GM19328 (cell line): ENCODE measurements around the gene GJA4.
"Not testable (repeated sequence)": the region's sequence is repeated elsewhere in the genome, so short reads cannot be mapped to it uniquely, and the experiment has no call there.

Experiments
- ATAC-seq: cut with Tn5 transposase; IDR thresholded peaks from one replicate; pipeline ENCODE4 v1.9.1; 2021; ENCODE audit warnings: mild to moderate bottlenecking, moderate library complexity; ENCODE audit not compliant: unreplicated experiment

GJA4 gene

DNA sequence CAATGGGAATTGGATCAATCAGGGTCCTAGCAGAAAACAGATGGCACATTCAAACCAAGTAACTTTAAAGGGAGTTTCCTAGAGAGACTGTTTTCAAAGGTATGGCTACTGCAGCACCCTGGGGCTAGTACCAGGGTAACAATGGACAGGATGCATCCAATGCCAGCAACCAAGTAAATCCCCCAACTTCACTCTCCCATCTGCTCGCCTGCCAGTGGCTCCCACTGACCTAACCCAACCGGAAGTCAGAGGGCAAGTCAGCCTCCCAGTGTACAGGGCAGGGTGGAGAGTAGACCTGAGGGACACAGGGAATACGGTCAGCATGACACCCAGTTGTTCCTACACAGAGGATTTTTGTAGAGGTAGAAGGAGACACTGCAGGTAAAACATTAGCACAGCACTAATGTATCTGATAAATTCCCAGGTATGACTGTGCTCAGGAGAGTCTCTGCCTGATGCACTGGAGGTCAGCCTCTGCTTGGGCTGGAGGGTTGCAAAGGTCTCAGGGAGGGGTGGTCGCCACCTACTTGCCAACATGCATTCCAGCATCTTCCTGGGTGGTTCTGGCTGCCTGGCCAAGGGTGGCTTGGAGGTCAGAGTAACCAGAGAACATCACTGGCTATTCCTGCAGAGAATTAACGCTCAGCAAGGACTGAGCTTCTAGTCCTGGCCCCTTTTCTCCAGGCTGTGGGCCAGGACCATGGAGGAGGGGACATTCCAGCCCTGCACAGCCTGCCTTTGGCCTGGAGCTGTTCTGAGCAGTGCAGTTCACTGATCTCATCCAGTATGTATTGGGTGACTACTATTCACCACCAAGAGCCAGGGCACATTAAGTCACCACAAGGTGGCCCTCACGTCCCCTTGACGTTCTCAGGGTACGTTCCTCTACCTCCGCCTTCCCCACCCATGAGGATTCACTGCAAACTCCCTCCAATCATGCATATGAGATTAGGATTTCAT, 5.1 kb upstream of the GJA4 start:
- ATAC-seq: no peak

DNA sequence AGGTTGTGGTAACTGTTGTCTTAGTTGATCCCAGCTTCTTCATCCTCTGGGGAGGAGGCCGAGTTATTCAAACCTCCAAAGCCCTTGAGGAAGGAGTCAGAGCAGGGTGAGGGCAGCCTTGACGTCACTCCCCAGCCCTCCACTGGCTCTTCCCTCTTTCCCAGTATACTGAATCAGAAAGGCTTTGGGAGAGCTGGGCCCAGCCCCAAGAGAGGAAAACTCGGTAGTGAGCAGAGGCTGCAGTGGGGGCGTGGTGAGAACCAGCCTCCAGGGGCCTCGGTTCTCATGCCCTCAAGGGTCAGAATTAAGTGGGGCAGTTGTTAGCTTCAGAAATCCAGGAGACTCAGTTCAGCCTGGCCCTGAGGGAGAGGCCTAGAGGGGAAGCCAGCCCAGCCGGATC, 1.8 kb upstream of the GJA4 start:
- ATAC-seq: no peak

DNA sequence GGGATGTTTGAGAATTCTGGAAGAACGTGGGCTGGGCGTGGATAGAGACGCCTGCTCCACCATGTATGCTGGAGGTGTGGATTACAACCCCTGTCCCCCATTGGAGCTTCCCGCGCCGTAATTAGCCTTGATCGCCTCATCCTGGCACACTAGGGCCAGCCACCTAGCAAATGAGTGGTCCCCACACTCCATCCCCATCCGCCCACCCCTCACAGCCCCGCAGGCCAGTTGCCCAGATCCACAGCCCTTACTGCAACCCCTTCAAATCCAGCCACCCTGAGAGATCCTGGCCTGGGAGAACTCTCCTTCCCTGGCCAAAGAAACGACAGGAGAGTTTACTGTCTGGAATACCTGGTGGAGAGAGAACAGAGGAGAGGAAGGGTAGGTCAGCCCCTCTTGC, 375 bp upstream of the GJA4 start:
- ATAC-seq: no peak

DNA sequence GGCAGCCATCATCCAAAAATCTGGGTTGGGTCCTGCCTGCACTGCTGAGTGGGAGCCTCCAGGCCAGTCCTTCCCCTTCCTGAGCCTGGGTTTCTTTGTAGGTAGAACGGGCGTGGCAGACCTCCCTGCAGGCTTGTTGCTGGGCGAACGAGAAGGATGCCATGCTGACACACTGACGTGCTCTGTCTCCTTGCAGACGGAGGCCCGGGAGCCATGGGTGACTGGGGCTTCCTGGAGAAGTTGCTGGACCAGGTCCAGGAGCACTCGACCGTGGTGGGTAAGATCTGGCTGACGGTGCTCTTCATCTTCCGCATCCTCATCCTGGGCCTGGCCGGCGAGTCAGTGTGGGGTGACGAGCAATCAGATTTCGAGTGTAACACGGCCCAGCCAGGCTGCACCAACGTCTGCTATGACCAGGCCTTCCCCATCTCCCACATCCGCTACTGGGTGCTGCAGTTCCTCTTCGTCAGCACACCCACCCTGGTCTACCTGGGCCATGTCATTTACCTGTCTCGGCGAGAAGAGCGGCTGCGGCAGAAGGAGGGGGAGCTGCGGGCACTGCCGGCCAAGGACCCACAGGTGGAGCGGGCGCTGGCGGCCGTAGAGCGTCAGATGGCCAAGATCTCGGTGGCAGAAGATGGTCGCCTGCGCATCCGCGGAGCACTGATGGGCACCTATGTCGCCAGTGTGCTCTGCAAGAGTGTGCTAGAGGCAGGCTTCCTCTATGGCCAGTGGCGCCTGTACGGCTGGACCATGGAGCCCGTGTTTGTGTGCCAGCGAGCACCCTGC, 1.4 kb downstream of the GJA4 start:
- ATAC-seq: no peak

DNA sequence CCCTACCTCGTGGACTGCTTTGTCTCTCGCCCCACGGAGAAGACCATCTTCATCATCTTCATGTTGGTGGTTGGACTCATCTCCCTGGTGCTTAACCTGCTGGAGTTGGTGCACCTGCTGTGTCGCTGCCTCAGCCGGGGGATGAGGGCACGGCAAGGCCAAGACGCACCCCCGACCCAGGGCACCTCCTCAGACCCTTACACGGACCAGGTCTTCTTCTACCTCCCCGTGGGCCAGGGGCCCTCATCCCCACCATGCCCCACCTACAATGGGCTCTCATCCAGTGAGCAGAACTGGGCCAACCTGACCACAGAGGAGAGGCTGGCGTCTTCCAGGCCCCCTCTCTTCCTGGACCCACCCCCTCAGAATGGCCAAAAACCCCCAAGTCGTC, 2.0 kb downstream of the GJA4 start:
- ATAC-seq: no peak

DNA sequence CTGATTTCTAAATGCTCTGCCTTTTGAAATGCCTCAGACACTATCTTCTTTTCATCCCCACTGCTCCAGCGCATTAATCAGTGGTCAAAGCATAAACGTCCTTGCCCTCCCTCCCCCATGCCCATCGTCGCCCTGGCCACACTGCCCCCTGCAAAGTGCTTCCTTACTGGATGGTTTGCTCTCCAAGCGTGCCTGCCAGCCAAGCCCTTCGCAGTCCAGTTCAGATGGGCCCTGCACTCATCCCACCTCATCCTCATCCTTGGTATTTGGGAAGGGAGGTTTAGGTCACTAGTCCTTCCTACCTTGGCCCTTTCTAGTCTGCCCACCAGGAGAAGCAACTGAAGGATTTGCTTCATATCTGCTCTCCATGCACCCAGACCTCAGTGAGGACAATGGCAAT, 3.1 kb downstream of the GJA4 start:
- no peak for ATAC-seq

DNA sequence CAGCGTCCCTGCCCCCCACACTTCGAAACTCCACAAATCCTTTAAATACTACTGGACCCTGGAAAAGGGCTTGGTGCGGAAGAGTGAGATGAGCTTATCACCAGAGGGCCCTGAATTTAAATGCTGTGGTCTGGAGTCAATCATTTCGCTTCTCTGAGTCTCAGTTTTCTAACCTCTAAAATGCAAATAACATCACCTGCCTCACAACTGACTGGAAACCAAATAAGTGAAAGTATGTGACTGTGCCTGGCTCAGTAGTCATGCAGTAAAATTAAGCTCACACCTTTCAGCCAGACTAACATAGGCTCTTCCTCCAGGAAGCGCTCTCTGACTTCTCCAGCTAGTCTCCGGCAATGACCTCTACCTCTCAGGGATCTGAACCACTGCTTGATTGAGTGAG, 4.2 kb downstream of the GJA4 start:
- ATAC-seq: no peak

DNA sequence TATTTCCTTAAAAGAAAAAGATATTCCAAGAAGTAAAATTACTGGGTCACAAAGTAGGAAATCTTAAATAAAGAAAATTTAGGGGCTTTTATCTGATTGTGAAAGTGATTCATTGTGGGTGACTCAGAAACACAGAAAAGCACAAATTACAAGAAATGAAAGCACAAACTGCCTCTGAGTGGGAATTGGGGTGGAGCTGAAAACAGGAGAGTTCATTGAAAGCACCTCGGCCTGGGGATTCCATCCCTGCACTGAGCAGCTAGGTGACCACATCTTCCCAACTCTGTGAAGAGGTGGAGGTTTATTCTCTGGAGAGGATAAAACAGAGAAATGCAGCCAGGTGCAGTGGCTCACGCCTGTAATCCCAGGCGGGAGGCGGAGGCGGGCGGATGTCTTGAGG, 7.4 kb downstream of the GJA4 start:
- ATAC-seq: no peak

DNA sequence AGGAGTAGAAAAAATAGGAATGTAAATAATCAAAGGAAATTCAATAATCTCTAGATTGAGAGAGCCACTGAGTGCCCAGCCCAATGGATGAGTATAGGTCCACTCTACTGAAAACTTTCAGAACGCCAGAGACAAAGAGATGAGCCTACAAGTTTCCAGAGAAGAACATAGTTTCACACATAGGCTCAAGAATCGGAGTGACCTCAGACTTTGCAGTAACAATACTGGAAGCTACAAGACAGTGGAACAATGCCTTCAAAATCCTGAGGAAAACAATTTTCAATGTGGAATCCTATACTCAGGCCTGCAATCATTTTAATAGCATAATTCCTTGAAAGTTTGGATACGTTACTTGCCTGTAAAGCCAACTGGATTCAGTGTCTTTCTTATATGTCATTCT, 11.0 kb downstream of the GJA4 start:
- ATAC-seq: no peak

DNA sequence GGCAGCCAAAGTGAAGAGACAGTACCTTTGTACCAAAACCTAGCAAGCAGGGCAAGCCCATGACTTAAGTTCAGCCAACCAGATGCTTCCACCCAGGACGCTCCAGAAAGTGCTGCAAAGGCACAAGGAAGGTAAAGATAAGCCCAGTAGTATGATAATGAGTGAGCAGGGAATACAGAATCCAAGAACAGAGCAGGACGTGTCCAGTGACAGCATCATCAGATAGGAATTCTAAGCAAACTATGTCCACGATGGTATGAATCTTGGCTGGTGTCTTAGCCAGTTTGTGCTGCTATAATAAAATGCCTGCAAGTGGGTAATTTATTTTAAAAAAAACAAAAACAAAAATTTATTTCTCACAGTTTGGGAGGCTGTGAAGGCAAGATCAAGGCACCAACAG, 13.6 kb downstream of the GJA4 start:
- no peak for ATAC-seq

DNA sequence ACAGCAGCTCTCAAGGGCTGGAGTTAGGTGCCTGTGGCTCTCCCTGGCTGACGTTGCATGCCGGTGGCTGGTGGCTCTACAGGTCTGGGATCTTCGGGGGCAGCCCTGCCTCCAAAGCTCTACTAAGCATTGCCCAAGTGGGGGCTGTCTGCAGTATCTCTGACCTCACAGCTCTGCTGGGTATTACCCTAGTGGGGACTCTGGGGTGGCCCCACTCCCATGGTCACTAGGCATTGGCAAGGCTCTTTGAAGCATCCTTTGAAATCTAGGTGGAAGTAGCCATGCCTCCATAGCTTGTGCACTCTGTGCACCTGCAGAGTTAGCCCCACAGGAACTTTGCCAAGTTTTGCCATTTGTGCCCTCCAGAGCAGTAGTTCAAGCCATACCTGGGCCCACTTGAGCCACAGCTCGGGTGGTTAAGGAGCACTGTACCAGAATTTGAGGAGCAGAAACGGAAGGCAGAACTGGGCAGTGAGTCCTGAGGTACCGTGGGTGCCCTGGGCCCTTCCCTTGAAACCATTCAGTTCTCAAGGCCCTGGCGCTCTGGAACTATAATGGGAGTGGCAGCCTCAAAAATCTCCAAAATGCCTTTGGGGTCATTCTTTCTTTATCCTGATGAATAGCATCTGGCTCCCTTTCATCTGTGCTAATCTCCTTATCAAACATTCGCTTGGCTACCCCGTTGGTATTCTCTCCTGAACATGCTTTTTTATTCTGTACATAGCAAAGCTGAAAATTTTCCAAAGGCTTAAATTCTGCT, 15.4 kb downstream of the GJA4 start:
- no peak for ATAC-seq

DNA sequence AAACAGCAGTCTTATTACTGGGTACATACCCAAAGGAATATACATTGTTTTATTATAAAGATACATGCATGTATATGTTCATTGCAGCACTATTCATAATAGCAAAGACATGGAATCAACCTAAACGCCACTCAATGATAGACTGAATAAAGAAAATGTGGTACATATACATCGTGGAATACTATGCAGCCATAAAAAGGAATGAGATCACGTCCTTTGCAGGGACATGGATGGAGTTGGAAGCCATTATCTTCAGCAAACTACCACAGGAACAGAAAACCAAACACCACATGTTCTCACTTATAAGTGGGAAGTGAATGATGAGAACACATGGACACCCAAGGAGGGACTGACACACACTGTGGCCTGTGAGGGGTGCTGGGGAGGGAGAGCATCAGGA, 18.0 kb downstream of the GJA4 start:
- ATAC-seq: not testable (repeated sequence)

DNA sequence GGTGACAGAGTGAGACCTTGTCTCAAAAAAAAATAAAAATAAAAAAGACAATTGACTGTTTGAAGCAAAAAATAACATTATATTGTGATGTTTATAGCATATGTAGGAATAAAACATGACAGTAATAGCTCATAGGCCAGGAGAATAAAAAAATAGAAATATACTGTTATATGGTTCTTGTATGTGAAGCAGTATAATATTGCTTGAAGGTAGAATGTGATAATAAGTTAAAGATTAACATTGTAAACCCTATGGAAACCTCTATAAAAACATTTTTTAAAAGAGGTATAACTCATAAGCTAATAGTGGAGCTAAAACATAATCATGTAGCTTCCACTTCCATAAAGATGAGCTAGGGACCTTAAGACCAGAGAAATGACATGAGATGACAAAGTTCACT, 23.5 kb downstream of the GJA4 start:
- no peak for ATAC-seq

DNA sequence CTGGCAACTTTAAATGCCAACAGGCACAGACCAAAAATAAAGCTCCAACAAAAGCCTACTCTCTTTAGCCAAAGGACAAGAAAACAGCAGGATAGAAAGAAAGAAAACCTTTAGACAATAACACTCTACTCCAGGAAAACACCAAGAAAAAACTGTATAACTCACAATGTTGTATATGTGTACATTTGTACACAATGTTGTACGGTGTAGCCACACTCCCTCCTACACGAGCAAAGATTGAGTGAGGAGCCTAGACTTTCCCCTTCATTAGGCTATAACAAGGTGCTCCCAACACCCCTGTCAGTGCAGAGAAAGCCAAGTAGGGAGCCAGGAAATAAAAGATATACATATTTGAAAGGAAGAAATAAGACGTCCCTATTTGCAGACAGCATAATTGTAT, 24.0 kb downstream of the GJA4 start:
- ATAC-seq: no peak

DNA sequence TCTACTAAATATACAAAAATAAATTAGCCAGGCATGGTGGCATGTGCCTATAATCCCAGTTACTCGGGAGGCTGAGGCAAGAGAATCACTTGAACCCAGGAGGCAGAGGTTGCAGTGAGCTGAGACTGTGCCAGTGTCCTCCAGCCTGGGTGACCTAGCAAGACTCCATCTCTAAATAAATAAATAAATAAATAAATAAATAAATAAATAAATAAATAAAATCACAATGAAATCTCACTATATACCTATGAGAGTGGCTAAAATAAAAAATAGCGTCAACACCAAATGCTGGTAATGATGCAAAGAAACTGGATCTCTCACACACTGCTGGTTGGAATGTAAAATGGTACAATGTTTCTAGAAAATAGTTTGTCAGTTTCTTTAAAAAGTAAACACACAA, 26.1 kb downstream of the GJA4 start:
- not testable (repeated sequence) for ATAC-seq

DNA sequence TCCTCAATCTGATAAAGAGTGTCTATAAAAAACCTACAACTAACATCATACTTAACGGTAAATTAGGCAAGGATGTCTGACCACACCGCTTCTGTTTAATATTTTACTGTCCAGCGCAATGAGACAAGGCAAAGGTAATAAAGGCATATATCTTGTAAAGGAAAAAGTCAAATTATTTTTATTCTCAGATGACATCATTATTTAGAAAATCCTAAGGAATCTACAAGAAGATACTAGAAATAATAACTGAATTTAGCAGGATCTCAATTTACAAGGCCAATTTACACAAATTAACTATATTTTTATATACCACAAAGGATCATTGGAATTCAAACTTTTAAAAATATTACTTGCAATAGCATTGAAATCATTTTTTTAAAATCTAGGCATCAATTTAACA, 29.4 kb downstream of the GJA4 start:
- ATAC-seq: no peak

DNA sequence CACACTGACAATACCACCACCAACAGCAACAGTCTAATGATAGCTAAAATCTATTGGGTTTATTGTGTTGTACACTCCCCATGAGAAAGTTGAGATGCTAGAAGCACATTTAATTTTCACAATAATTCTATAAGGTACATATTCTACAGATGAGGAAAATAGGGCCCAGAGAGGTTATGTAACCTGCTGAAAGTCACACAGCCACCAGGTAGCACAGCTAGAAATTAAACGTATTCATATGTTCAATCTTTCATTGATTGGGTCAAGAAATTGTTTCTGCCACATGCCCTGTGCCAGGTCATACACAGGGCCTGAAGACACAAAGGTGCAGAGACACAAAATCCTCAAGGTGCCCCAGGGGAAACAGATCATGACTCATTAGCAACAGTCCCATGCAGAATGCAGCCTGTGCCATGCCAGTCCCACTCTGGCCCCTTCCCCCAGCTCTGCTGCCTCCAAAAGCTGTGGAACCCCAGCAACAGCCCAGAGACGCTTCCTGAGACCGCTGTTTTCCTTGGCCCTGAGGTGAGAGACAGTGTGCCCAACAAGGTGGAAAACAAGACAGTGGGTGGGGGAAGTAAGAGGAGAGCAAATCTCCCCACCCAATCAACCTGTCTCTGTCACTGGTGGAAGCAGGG, 32.1 kb downstream of the GJA4 start:
- ATAC-seq: no peak

DNA sequence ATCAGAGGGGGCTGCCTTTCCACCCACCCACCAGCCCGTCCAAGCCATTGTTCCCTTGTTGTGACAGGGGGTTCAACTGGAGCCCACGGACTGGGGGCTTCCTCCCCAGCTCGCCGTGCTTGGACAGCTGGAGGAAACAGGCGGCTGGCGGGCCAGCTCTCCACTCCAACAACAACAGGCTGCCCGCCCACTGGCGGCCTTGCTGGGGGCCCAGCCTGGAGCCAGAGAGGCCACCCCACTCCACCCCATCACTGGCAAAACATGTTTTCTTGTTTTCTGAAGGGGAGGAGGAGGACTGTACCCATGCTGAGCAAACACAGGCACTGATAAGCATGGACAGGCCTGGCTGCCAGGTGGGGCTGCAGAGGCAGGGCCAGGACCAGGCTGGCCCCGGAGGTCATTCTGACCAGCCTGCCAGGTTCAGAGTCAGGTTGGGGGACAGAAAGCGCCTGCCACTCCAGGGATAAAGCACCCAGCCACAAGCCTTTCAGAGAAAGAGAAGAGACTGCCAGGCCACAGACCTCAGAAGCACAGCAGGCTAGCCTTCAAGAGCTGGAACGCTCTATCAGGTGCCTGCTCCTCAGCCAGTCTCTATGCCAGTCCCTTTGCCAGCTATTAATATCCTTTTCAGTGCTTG, 32.8 kb downstream of the GJA4 start:
- no peak for ATAC-seq

DNA sequence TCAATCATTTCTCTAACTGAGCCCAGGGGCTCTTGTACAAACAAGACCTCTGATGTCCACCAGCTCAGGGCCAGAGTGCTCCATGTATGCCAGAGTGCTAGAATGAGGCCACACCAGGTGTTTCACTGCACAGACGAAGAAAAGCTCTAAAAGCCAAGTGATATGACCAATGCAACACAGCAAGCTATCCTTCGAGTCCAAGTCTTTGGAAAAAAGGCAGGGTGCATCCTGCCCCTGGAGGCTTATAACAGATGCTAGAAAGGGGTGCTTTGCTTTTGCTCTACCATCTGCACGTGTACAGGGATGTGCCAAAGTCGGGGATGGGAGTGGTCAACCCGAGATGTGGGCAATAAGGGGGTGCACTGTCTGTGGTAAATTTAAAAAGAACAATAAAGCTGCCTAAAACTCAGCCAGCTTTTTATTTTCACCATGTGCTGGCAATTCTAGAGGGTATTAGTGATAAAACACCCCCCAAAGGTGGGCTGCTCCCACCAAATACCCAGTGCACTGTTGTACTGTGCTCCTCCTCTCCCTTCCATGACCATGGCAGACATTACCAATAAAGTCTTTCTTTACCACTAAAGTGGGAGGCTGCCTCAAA, 34.6 kb downstream of the GJA4 start:
- no peak for ATAC-seq

DNA sequence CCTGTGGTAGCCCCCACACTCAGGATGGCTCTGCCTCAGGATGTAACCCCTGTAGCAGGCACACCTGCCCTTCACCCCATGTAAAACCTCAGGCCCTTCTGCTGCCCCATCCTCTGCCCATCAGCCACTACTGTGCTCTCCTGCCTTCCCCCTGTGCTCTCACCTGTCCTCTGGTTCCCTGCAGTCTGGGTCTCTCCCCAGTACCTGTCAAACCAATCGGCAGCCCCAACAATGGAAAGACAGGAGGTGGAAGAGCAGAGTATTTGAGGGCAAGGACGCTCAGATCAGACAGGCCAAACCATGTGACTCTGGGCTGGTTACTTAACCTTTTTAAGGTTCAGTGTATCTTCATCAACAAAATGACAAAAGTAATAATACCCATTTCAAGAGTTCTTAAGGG, 35.8 kb downstream of the GJA4 start:
- ATAC-seq: no peak
